H7 (cell line): Measurements from ENCODE around the gene CDC6. TPM values are rescaled to one million over a fixed set of nuclear protein-coding genes. Genes with fewer than 3 reads are reported as not detected.
A peak's percentile ranks its signal among the peaks of the same experiment; 100 is the strongest.

Experiments used
- DNase-seq: peaks from one replicate; pipeline ENCODE4 v3.0.0; 2012
- H3K27me3 ChIP-seq: 2 replicates; pipeline ENCODE4 v1.6.0; 2011; ENCODE audit warnings: mild to moderate bottlenecking, low read length; ENCODE audit not compliant: control insufficient read depth, insufficient read depth
- H3K36me3 ChIP-seq: replicated peaks from 2 replicates; pipeline ENCODE4 v1.5.1; 2011; ENCODE audit warnings: low read length; ENCODE audit not compliant: control insufficient read depth, insufficient read depth
- H3K4me3 ChIP-seq: 2 replicates; pipeline ENCODE4 v1.5.1; 2011; ENCODE audit warnings: low read depth, mild to moderate bottlenecking, control low read depth, low read length, moderate library complexity; ENCODE audit not compliant: insufficient read depth
- total RNA-seq: library from RNA; depleted of rRNA; stranded (reverse); fragments of >200 nt; shearing (Covaris generic); gene quantifications from 2 replicates; pipeline ENCODE4 v1.2.3, GENCODE V29; 2014; rRNA removed

The CDC6 gene, protein sequence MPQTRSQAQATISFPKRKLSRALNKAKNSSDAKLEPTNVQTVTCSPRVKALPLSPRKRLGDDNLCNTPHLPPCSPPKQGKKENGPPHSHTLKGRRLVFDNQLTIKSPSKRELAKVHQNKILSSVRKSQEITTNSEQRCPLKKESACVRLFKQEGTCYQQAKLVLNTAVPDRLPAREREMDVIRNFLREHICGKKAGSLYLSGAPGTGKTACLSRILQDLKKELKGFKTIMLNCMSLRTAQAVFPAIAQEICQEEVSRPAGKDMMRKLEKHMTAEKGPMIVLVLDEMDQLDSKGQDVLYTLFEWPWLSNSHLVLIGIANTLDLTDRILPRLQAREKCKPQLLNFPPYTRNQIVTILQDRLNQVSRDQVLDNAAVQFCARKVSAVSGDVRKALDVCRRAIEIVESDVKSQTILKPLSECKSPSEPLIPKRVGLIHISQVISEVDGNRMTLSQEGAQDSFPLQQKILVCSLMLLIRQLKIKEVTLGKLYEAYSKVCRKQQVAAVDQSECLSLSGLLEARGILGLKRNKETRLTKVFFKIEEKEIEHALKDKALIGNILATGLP
- total RNA-seq = 80.8 and 83.6 TPM in 2 replicates

DNA sequence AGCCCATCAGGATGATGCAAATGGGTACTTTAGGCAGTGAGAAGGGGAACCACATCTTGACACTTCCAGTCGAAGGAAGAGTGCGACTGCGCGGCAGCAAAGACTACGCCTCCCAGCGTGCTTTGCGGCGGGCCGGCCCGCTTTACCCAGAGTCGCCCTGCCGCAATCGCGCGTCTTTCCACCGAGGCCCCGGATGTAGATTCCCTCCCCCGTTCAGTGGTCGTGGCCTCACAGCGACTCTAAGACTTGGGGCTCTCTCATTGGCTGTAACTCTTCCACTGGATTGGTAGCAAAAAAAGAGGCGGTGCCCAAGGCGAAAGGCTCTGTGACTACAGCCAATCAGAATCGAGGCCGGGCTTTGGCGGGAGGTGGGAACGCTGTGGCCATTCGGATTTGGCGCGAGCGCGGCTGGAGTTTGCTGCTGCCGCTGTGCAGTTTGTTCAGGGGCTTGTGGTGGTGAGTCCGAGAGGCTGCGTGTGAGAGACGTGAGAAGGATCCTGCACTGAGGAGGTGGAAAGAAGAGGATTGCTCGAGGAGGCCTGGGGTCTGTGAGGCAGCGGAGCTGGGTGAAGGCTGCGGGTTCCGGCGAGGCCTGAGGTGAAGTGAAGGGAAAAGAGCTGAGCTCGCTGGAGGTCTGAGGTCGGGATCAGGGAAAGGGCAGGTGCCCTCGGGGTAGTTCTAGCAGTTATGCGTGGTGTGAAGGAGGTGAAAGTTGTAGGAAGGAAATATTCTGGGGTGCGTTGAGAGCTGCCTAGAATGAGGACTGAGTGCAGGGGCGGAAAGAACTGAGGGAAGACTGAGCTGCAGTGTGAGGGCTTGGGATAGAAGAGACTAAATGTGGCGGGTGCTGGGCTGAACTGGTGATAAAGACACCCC lies at the start of gene CDC6:
TSS of gene CDC6 (plus strand) at position 386 of the 876 bp plus-strand sequence. CDS start 1,542 bp downstream, outside the sequence.
- H3K27me3 ChIP-seq = no peaks in the 10 kb centered on the region
- peak within 1 kb of the TSS; percentile 91 for H3K4me3 ChIP-seq
- peaks cover 17% of the 10 kb centered on the region for H3K36me3 ChIP-seq
- peak; percentile 98 for DNase-seq

DNA sequence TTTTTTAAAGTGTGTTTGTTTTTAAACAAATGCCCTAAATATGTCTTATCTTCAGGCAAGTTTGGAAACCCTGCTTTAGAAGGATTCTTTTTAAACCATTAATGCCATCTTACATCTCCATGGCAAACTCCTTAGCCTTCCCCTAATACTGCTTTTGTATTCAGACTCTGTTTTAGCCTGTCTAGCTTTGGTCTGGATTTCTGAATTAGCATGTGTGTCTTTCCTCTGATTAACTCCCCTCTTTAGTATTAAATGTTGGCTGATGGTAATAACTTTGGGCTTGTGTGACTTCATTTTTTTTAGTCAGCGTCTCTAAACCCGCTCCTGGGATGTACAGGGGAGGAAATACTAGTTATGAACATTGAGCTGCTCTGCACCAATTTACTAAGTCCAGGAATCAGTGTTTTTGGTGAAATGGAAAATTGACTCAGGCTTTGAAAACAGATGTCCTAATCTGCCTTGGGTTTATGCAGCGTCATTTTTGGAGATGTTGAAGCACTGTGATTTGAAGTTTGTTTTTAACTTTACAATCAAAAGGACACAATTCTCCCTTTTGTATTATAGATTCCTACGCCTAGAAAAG lies 46.3 kb upstream of the CDC6 start:
- DNase-seq = no peak
- Histone ChIP-seq H3K36me3 (no peaks in the 10 kb centered on the region), H3K4me3 (no peak overlapping the region), H3K27me3 (no peaks in the 10 kb centered on the region)

DNA sequence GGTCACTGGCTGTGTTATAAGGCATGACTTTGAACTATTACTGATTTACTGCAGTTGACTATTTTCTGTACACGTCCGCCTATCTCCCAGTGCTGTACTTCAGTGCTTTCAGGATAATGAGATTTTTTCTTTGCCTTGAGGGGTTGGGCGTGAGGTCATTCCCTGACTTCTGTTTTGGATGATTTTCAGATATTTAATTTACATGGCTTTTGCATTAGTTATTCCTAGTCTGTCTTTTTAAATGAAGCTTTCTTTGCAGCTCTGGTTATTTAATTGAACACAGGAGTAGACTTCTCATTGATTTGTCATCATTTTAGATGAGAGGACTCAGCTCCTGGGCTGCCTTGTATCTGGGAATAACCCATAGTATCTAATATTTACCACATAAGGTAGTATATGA lies 44.9 kb upstream of the CDC6 start:
- Histone ChIP-seq H3K4me3 (no peak overlapping the region), H3K36me3 (no peaks in the 10 kb centered on the region), H3K27me3 (no peaks in the 10 kb centered on the region)
- DNase-seq = no peak

DNA sequence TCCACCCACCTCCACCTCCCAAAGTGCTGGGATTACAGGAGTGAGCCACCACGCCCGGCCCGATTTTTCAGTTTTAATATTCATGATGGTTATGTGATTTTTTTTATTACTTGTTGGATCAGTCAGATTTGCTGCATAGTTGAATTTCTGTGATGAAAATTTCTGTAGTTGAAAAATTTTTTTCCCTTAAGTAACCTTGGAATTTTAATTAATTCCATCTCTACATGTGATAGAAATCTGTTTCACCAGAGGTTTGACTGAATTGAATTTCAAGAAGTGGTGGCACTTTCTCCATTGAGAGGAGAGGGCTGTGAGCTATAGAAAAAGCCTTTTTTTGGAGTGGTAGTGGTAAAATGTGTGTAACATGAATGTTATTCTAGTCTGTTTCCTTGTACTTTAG lies 43.9 kb upstream of the CDC6 start:
- no peak for DNase-seq
- Histone ChIP-seq H3K4me3 (no peak overlapping the region), H3K27me3 (no peaks in the 10 kb centered on the region), H3K36me3 (no peaks in the 10 kb centered on the region)

DNA sequence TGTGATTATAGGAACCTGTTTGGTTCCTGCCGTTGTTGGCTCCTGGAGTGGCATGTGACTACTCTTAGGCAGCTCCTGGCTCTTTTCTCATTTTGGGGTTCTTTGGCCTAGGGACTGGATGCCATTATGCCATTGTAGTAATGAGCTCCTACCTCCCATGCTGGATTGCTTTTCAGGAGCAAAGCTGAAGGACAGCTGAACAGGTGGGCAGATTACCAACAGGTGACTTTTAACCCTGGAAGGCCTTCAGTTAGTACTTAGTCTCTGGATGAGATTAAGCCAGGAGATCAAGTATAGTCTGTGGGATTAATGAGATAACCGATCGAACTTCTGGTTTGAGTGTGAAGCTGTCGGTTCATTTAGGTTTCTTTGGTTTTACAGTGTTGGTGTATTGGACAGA lies 43.4 kb upstream of the CDC6 start:
- Histone ChIP-seq H3K36me3 (no peaks in the 10 kb centered on the region), H3K27me3 (no peaks in the 10 kb centered on the region)
- DNase-seq = no peak

DNA sequence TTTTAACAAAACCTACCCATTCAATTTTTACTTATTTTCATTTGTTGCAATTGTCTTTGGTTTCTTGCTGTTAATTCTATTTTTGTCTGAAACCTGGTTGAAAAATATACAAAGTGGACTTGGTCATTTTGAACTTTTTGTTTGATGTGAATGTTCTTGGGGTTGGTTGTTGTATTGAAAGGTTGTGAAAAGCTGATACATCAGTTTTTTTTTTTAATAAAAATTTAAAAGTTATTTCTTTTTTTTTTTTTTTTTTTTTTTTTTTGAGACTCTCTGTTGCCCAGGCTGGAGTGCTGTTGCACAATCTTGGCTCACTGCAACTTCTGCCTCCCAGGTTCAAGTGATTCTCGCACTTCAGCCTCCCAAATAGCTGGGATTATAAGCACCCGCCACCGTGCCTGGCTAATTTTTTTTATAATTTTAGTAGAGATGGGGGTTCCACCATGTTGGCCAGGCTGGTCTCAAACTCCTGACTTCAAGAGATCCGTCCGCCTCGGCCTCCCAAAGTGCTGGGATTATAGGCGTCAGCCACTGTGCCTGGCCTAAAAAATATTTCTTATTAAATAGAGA lies 39.7 kb upstream of the CDC6 start:
- Histone ChIP-seq H3K27me3 (no peaks in the 10 kb centered on the region), H3K36me3 (no peaks in the 10 kb centered on the region), H3K4me3 (no peak overlapping the region)
- DNase-seq = no peak

More for the DNA sequence above, 43.4 kb upstream of the CDC6 start:
- no peak overlapping the region for H3K4me3 ChIP-seq

DNA sequence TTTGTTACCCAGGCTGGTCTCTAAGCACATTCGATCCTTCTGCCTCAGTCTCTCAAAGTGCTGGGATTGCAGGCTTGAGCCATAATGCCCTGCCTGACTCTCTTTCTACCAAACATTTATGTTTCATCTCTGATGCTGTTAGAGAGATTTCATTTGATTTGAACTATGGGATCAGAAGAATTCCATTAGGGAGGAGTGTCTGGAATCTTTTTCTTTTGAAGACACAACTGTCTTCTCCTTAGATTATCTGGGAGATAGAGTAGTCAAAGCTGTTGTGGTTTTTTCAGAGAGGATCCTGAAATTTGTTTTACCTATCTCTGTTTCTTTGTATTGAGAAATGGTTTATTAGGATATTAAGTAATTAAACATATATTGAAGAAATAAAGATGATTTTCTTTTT lies 39.2 kb upstream of the CDC6 start:
- no peak for DNase-seq
- H3K27me3 ChIP-seq = no peaks in the 10 kb centered on the region

DNA sequence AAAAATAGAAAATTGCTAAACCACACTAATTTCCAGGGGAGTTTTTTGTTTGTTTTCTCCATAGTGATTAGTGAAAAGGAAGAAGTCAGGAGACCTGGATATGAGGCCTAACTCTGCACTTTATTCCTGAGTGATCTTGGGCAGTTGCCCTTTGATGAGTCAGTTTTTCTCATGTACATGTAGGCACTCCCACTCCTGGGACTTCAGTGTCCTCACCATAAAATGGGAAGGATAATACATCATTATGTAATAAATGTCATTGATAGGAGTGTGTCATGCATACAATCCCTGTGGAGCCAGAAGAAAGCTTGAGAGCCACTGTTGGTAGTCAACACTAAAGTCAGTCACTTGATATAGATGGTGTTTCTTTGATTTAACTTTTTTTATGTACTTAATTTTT lies 36.1 kb upstream of the CDC6 start:
- no peaks in the 10 kb centered on the region for H3K27me3 ChIP-seq
- no peak for DNase-seq
- H3K4me3 ChIP-seq = no peak overlapping the region
- peaks cover under 1% of the 10 kb centered on the region for H3K36me3 ChIP-seq

More for the DNA sequence above, 39.2 kb upstream of the CDC6 start:
- H3K4me3 ChIP-seq = no peak overlapping the region
- H3K36me3 ChIP-seq = no peaks in the 10 kb centered on the region

DNA sequence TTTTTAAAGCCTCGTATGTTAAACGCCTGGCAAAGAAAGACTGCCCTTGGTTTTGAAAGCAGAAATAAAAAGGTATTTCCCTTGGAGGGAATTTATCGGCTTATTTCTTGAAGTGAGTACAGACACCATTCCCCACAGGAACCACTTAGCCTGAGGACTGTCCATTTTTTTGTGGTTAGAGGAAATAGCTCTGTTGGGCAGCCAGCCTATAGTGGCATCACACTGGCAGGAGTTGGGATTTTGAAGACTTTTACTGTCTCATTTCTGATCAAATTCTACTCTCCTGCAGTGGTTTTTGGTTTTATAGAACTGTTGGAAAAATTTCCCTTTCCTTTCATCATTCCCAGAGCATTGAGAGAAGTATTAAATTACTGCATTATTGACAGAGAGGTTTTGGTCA lies 34.1 kb upstream of the CDC6 start:
- no peak overlapping the region for H3K4me3 ChIP-seq
- H3K27me3 ChIP-seq = no peaks in the 10 kb centered on the region
- H3K36me3 ChIP-seq = peaks cover 4% of the 10 kb centered on the region
- no peak for DNase-seq

DNA sequence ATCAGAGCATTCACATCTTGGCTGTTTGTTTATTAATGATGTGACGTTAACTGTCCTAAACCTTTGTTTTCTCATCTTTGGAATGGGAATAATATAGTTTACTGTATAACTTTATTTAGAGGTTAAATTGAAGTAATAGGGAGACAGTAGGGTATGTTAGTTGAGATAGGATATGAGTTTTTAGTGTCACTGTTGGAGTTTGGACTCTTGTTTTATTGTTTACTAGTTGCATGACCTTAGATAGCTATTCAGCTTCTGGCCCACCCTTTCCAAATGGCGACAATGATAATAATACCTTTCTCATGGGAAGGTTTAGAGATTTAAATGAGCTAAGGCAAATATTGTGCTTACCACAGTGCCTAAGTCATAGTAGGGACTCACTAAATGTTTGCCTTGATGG lies 28.2 kb upstream of the CDC6 start:
- no peak for DNase-seq
- Histone ChIP-seq H3K36me3 (peaks cover 4% of the 10 kb centered on the region), H3K27me3 (no peaks in the 10 kb centered on the region), H3K4me3 (no peak overlapping the region)

DNA sequence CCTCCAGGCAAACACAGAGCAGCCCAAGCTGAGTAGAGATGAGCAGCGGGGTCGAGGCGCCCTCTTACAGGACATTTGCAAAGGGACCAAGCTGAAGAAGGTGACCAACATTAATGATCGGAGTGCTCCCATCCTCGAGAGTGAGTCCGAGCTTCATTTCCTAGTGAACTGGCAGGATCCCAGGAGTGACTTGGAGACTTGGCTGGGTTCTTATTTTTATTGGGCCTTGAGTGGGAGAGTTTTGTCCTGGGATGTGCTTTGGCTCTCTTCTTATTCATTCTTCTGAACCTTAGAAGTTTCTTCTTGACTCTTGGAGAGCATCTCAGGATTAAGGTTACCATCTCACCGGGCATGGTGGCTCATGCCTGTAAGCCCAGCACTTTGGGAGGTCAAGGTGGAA lies 27.2 kb upstream of the CDC6 start:
- Histone ChIP-seq H3K36me3 (peaks cover 5% of the 10 kb centered on the region), H3K4me3 (no peak overlapping the region), H3K27me3 (no peaks in the 10 kb centered on the region)
- DNase-seq = no peak

DNA sequence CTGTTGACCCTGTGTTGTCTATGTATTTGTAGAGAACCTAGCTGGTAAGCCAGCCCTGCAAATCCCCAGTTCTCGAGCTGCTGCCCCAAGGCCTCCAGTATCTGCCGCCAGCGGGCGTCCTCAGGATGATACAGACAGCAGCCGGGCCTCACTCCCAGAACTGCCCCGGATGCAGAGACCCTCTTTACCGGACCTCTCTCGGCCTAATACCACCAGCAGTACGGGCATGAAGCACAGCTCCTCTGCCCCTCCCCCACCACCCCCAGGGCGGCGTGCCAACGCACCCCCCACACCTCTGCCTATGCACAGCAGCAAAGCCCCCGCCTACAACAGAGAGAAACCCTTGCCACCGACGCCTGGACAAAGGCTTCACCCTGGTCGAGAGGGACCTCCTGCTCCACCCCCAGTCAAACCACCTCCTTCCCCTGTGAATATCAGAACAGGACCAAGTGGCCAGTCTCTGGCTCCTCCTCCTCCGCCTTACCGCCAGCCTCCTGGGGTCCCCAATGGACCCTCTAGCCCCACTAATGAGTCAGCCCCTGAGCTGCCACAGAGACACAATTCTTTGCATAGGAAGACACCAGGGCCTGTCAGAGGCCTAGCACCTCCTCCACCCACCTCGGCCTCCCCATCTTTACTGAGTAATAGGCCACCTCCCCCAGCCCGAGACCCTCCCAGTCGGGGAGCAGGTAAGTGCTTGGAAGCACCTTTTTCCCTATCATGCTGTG lies 23.1 kb upstream of the CDC6 start:
- peak; percentile 48 for DNase-seq
- H3K36me3 ChIP-seq = peaks cover 3% of the 10 kb centered on the region
- H3K27me3 ChIP-seq = no peaks in the 10 kb centered on the region
- H3K4me3 ChIP-seq = no peak overlapping the region

DNA sequence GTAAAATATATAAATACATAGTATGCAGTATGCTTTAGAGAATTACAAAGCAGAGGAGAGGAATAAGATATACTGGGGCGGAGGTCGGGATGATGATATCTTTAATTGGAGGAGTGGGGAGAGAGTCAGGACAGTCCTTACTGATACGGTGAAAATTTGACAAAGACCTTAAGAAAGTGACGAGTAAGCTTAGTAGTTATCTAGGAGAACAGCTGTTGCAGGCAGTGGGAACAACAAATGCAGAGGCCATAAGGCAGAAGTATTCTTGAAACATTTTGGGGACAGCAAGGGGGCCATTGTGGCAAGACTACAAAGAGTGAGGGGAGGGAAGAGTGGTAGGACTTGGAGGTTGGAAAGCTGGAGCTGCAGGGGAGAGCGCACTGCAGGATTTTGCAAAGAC lies 22.3 kb upstream of the CDC6 start:
- DNase-seq = no peak
- no peak overlapping the region for H3K4me3 ChIP-seq
- H3K36me3 ChIP-seq = peaks cover 3% of the 10 kb centered on the region
- no peaks in the 10 kb centered on the region for H3K27me3 ChIP-seq

DNA sequence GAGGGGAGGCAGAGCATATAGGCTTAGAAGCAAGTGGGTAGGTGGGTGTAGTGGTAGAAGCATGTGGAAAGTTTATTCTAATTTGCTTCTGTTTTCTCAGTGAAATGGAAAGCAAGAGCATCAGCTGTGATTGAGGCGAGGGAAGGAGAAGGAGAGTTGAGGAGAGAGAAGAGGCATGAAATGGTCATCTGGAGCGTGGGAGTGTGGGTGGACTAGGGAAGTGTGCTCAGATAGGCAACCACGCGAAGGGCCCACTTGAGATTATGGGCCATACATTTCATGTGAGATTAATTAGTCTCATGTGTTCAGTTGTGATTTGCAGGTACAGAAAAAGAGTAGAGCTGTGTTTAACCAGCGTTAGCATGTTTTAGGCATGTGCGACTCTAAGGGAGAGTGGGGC lies 20.8 kb upstream of the CDC6 start:
- peaks cover 3% of the 10 kb centered on the region for H3K36me3 ChIP-seq
- DNase-seq = no peak
- H3K4me3 ChIP-seq = no peak overlapping the region
- no peaks in the 10 kb centered on the region for H3K27me3 ChIP-seq
